IMR-90 (cell line): ENCODE measurements around the gene COL23A1. TPM values are rescaled to one million over a fixed set of nuclear protein-coding genes. Genes with fewer than 3 reads are reported as not detected.

Experiments used
- ATAC-seq: fragments of 200-7000 bp; cut with Tn5 transposase; 2 replicates; pipeline ENCODE4 v1.9.1; 2020; ENCODE audit warnings: low read depth, mild to moderate bottlenecking, moderate library complexity
- BruUV-seq: library from RNA; stranded (reverse); fragments of 400-500 nt; replicated peaks from 2 replicates; lab custom pipeline; 2021; lab: Mats Ljungman, UMichigan
- CTCF ChIA-PET: fragments of 300-600 bp; formaldehyde crosslinking; extraction: SDS; loops from one replicate; lab custom pipeline; 2021; ENCODE audit warnings: antibody characterized with exemption; lab: Yijun Ruan, JAX
- POLR2A ChIA-PET: fragments of 300-600 bp; sonication (Branson Sonifier 250); formaldehyde crosslinking; loops from one replicate; lab custom pipeline; 2022; ENCODE audit warnings: antibody characterized with exemption; ENCODE audit not compliant: unreplicated experiment; lab: Charles Lee
- DNase-seq: peaks from one replicate; pipeline ENCODE4 v3.0.0; 2013
- H2AFZ ChIP-seq: replicated peaks from 2 replicates; pipeline ENCODE3; 2013; ENCODE audit warnings: low read length, mild to moderate bottlenecking; ENCODE audit not compliant: poor library complexity
- H2AK5ac ChIP-seq: 2 replicates; pipeline ENCODE4 v1.6.1; 2013; ENCODE audit warnings: low read depth, low read length, inconsistent platforms
- H2AK9ac ChIP-seq: replicated peaks from 2 replicates; pipeline ENCODE3; 2013; ENCODE audit warnings: mild to moderate bottlenecking, low read depth, low read length, moderate library complexity; ENCODE audit not compliant: poor library complexity
- H2BK120ac ChIP-seq: 2 replicates; pipeline ENCODE4 v1.6.1; 2013; ENCODE audit warnings: low read depth, low read length, inconsistent platforms
- H2BK15ac ChIP-seq: 3 replicates; pipeline ENCODE4 v1.6.1; 2013; ENCODE audit warnings: low read depth, low read length, inconsistent platforms
- H2BK20ac ChIP-seq: 2 replicates; pipeline ENCODE4 v1.6.1; 2013; ENCODE audit warnings: low read depth, mild to moderate bottlenecking, inconsistent platforms, low read length, moderate library complexity
- H2BK5ac ChIP-seq: 2 replicates; pipeline ENCODE4 v1.6.1; 2013; ENCODE audit warnings: mild to moderate bottlenecking, low read depth, low read length, inconsistent platforms; ENCODE audit not compliant: poor library complexity, severe bottlenecking
- H3K14ac ChIP-seq: replicated peaks from 2 replicates; pipeline ENCODE4 v1.6.1; 2013; ENCODE audit warnings: low read depth, low read length, inconsistent platforms
- H3K18ac ChIP-seq: 2 replicates; pipeline ENCODE4 v1.6.1; 2013; ENCODE audit warnings: low read depth, low read length, control low read depth
- H3K23ac ChIP-seq: 2 replicates; pipeline ENCODE4 v1.6.1; 2013; ENCODE audit warnings: low read depth, low read length, inconsistent platforms
- H3K27ac ChIP-seq: 2 replicates; pipeline ENCODE4 v1.5.1; 2013; ENCODE audit warnings: mild to moderate bottlenecking, control low read depth, low read length; ENCODE audit not compliant: insufficient read depth
- H3K27me3 ChIP-seq: 2 replicates; pipeline ENCODE4 v1.6.1; 2013; ENCODE audit warnings: low read length; ENCODE audit not compliant: control insufficient read depth, insufficient read depth
- H3K36me3 ChIP-seq: 2 replicates; pipeline ENCODE4 v1.6.1; 2013; ENCODE audit warnings: low read length, mixed read lengths; ENCODE audit not compliant: control insufficient read depth, insufficient read depth
- H3K4ac ChIP-seq: 2 replicates; pipeline ENCODE4 v1.6.1; 2013; ENCODE audit warnings: low read depth, low read length, inconsistent platforms
- H3K4me1 ChIP-seq: 2 replicates; pipeline ENCODE4 v1.6.1; 2013; ENCODE audit warnings: low read length, mixed read lengths; ENCODE audit not compliant: control insufficient read depth, insufficient read depth
- H3K4me2 ChIP-seq: 2 replicates; pipeline ENCODE4 v1.6.1; 2013; ENCODE audit warnings: low read depth, mild to moderate bottlenecking, control low read depth, low read length, moderate library complexity
- H3K4me3 ChIP-seq: 2 replicates; pipeline ENCODE4 v1.5.1; 2013; ENCODE audit warnings: low read depth, mild to moderate bottlenecking, control low read depth, low read length, moderate library complexity; ENCODE audit not compliant: insufficient read depth
- H3K56ac ChIP-seq: 2 replicates; pipeline ENCODE4 v1.6.1; 2013; ENCODE audit warnings: low read length, inconsistent platforms; ENCODE audit not compliant: insufficient read depth; ENCODE audit errors: extremely low read depth
- H3K79me1 ChIP-seq, 2 experiments: 2 replicates each; pipeline ENCODE4 v1.6.1; 2013; ENCODE audit warnings: low read length in 2 of 2, inconsistent platforms in 1 of 2, low read depth in 1 of 2
- H3K9ac ChIP-seq: 2 replicates; pipeline ENCODE4 v1.6.1; 2013; ENCODE audit warnings: low read depth, low read length, control low read depth
- H3K9me1 ChIP-seq: 2 replicates; pipeline ENCODE4 v1.6.1; 2013; ENCODE audit warnings: low read length, inconsistent platforms; ENCODE audit not compliant: insufficient read depth
- H3K9me3 ChIP-seq: 2 replicates; pipeline ENCODE4 v1.6.1; 2013; ENCODE audit warnings: low read length; ENCODE audit not compliant: control insufficient read depth, insufficient read depth
- H4K20me1 ChIP-seq: 2 replicates; pipeline ENCODE4 v1.6.1; 2013; ENCODE audit warnings: low read length, inconsistent platforms; ENCODE audit not compliant: insufficient read depth
- H4K5ac ChIP-seq: 2 replicates; pipeline ENCODE4 v1.6.1; 2013; ENCODE audit warnings: mild to moderate bottlenecking, low read depth, low read length, control low read depth
- H4K8ac ChIP-seq, 2 experiments: 2 replicates each; pipeline ENCODE4 v1.6.1; 2013; ENCODE audit warnings: low read depth in 2 of 2, low read length in 2 of 2, control low read depth in 1 of 2, inconsistent platforms in 1 of 2
- H4K91ac ChIP-seq: 2 replicates; pipeline ENCODE4 v1.6.1; 2013; ENCODE audit warnings: low read depth, low read length, inconsistent platforms; ENCODE audit not compliant: insufficient read depth
- CEBPB ChIP-seq: IDR thresholded peaks from 2 replicates; pipeline ENCODE4 v1.6.1; 2012; ENCODE audit warnings: low read depth, low read length, improper control_type of control experiment
- CHD1 ChIP-seq: IDR thresholded peaks from 2 replicates; pipeline ENCODE4 v1.6.1; 2012; ENCODE audit warnings: low read depth, low read length, improper control_type of control experiment
- MAFK ChIP-seq: IDR thresholded peaks from 2 replicates; pipeline ENCODE4 v1.6.1; 2012; ENCODE audit warnings: low read depth, low read length, improper control_type of control experiment
- MAZ ChIP-seq: IDR thresholded peaks from 2 replicates; pipeline ENCODE4 v1.6.1; 2012; ENCODE audit warnings: low read depth, mild to moderate bottlenecking, low read length, improper control_type of control experiment, moderate library complexity, borderline replicate concordance
- NFE2L2 ChIP-seq: fragments of 150-350 bp; IDR thresholded peaks from 2 replicates; pipeline ENCODE4 v1.6.1; 2016; ENCODE audit warnings: low read depth, mild to moderate bottlenecking, low read length
- POLR2A ChIP-seq: IDR thresholded peaks from 2 replicates; pipeline ENCODE4 v1.6.1; 2012; ENCODE audit warnings: mild to moderate bottlenecking, low read depth, low read length
- WGBS, 2 experiments: methylation state at CpG; one replicate each; pipeline versions ENCODE4 v1.1.5 to v1.1.7; 2013; ENCODE audit warnings: missing lambda C conversion rate in 2 of 2; ENCODE audit not compliant: insufficient read length in 1 of 2; ENCODE audit errors: extremely low coverage in 2 of 2; 5-methylcytosine and 5-hydroxymethylcytosine counted together
- dilution Hi-C: fragments of 300-500 bp; cut with HindIII; formaldehyde crosslinking; loops from one replicate; pipeline ENCODE4 v1.14.3; 2018; ENCODE audit warnings: low sequenced_read_pairs; ENCODE audit not compliant: unreplicated experiment
- in situ Hi-C: fragments of 300-500 bp; cut with MboI; formaldehyde crosslinking; loops from 3 replicates; pipeline ENCODE4 v1.14.3; 2019; ENCODE audit warnings: low sequenced_read_pairs, inconsistent platforms, mixed read lengths
- intact Hi-C: fragments of 100-400 bp; cut with micrococcal nuclease; formaldehyde crosslinking; loops from 2 replicates; pipeline ENCODE4 v1.10.0; 2022
- polyA plus RNA-seq, 3 experiments: library from polyadenylated mRNA; depleted of rRNA; stranded (reverse); fragments of >200 nt; gene quantifications; 2 replicates each; pipeline ENCODE4 v1.2.3, GENCODE V29; 2012; ENCODE audit warnings: low replicate concordance in 1 of 3
- total RNA-seq: library from RNA; depleted of rRNA; stranded (reverse); fragments of >200 nt; gene quantifications from 2 replicates; pipeline ENCODE4 v1.2.3, GENCODE V29; 2012

The COL23A1 gene
- total and polyA plus RNA-seq, 2 of the 4 experiments (the other 2 are of a cell fraction) = not detected

GRCh38 chr5:178336889-178337288, 253.3 kb downstream of the COL23A1 start:
- dilution Hi-C loops (no loop called here), in situ Hi-C loops (no loop called here), intact Hi-C loops (no loop called here)
- Histone ChIP-seq H3K9me1 (no peaks in the 10 kb centered on the region), H3K79me1 (no peaks in the 10 kb centered on the region), H2BK15ac (no peak overlapping the region), H3K9ac (no peak overlapping the region), H3K27me3 (no peaks in the 10 kb centered on the region; the same call in 1 of the 2 replicates), H3K36me3 (no peaks in the 10 kb centered on the region), H3K4ac (no peak overlapping the region), H2AK9ac (no peak overlapping the region), H4K5ac (no peak overlapping the region), H3K9me3 (peaks cover 2% of the 10 kb centered on the region), H3K14ac (no peak overlapping the region), H2BK5ac (no peak overlapping the region), H3K18ac (no peak overlapping the region), H4K8ac (no peak overlapping the region), H2BK20ac (no peak overlapping the region), H3K4me2 (no peak overlapping the region), H2AFZ (no peak overlapping the region), H3K23ac (no peak overlapping the region), H3K4me1 (no peaks in the 10 kb centered on the region), H4K91ac (no peak overlapping the region), H2AK5ac (no peak overlapping the region), H3K27ac (no peak overlapping the region), H3K4me3 (no peak overlapping the region), H4K20me1 (no peaks in the 10 kb centered on the region), H2BK120ac (no peak overlapping the region), H3K56ac (no peak overlapping the region)
- DNase-seq (no peak), ATAC-seq (no peak)
- WGBS, 2 experiments = no CpG with 5 or more reads among the region's 21 CpGs
- BruUV-seq = no TSS peak
- no peak for TF ChIP-seq MAZ
- TF ChIP-seq MAFK = no peak
- no peak for TF ChIP-seq CEBPB
- TF ChIP-seq CHD1 = no peak
- TF ChIP-seq NFE2L2 = no peak
- no peak for TF ChIP-seq POLR2A
- POLR2A ChIA-PET = no interaction called here
- CTCF ChIA-PET = no interaction called here
